Muscle layer of colon (tissue), 2 donors: ENCODE results near the gene TTI1.

Experiments
- H3K27ac ChIP-seq: one replicate; pipeline ENCODE4 v1.7.0; 2013; ENCODE audit warnings: low read depth, mild to moderate bottlenecking, low read length, moderate library complexity
- H3K27me3 ChIP-seq, 2 donors: one replicate each; pipeline ENCODE4 v1.7.0; 2013; ENCODE audit warnings: low read length in 2 of 2, mild to moderate bottlenecking in 2 of 2; ENCODE audit not compliant: insufficient read depth in 2 of 2, control insufficient read depth in 1 of 2
- H3K36me3 ChIP-seq: one replicate; pipeline ENCODE4 v1.7.0; 2013; ENCODE audit warnings: mild to moderate bottlenecking, low read length; ENCODE audit not compliant: insufficient read depth
- H3K4me1 ChIP-seq: one replicate; pipeline ENCODE4 v1.7.0; 2013; ENCODE audit warnings: mild to moderate bottlenecking, low read length; ENCODE audit not compliant: insufficient read depth
- H3K4me3 ChIP-seq, 2 donors: one replicate each; pipeline ENCODE4 v1.7.0; 2013; ENCODE audit warnings: low read length in 2 of 2, low read depth in 1 of 2, mild to moderate bottlenecking in 1 of 2, moderate library complexity in 1 of 2
- H3K9ac ChIP-seq: one replicate; pipeline ENCODE4 v1.7.0; 2013; ENCODE audit warnings: low read length
- H3K9me3 ChIP-seq: one replicate; pipeline ENCODE4 v1.7.0; 2013; ENCODE audit warnings: mild to moderate bottlenecking, low read length
- donor health status: abdominal sarcoma.
- donor health status: Adenocarcinoma of cecum.

TTI1 gene

DNA sequence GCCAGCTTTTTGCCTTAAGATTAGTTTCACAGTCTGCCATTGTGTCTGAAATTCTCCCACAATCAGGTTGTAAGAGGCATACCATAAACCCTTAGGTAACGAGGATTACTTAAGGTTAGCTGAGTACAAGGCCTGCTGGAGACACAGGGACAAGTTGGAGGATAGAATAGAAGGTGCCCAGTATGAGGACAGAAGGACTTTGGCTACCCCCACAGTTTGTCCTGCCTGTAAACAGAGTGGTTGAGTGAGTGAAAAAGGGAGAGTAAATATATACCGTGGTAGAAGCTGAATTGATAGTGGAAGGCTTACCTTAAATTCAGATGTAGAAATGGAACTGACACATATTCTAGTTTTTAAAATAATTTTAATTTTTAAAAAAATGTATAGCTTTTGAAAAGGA lies 19.6 kb upstream of the TTI1 start:
- Histone ChIP-seq H3K36me3 (peaks cover 43% of the 10 kb centered on the region), H3K9ac (no peak overlapping the region), H3K27ac (no peak overlapping the region), H3K4me3 (no peak overlapping the region), H3K9me3 (no peaks in the 10 kb centered on the region), H3K27me3 (no peaks in the 10 kb centered on the region), H3K4me1 (no peaks in the 10 kb centered on the region)

DNA sequence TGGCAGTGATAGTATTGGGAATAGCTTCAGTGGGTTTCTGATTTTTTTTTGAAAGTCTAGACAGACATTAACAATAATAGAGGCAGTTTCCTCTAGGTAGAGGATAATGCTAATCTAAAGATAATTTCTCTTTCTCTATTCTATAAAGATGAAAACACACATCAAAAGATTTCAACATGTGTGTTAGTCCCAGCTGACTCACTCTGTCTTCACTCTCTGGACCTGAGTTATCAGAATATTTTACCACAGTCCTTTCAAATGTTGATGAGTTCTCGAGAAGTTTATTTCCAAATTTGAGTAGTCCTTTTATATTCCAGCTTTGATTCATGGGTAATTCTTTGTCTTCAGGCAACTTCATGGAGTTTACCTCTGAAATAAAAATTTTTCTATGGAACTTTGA lies 17.4 kb upstream of the TTI1 start:
- peaks cover 37% of the 10 kb centered on the region for H3K36me3 ChIP-seq
- H3K27me3 ChIP-seq: no peaks in the 10 kb centered on the region
- no peak overlapping the region for H3K27ac ChIP-seq
- H3K4me1 ChIP-seq: no peaks in the 10 kb centered on the region
- no peak overlapping the region for H3K4me3 ChIP-seq
- H3K9ac ChIP-seq: no peak overlapping the region
- H3K9me3 ChIP-seq: no peaks in the 10 kb centered on the region

GRCh38 chr20:38049800-38050199 lies 16.5 kb upstream of the TTI1 start:
- H3K27me3 ChIP-seq: no peaks in the 10 kb centered on the region
- no peaks in the 10 kb centered on the region for H3K4me1 ChIP-seq
- peaks cover 36% of the 10 kb centered on the region for H3K36me3 ChIP-seq
- no peak overlapping the region for H3K27ac ChIP-seq
- H3K4me3 ChIP-seq: no peak overlapping the region
- H3K9me3 ChIP-seq: no peaks in the 10 kb centered on the region
- no peak overlapping the region for H3K9ac ChIP-seq

DNA sequence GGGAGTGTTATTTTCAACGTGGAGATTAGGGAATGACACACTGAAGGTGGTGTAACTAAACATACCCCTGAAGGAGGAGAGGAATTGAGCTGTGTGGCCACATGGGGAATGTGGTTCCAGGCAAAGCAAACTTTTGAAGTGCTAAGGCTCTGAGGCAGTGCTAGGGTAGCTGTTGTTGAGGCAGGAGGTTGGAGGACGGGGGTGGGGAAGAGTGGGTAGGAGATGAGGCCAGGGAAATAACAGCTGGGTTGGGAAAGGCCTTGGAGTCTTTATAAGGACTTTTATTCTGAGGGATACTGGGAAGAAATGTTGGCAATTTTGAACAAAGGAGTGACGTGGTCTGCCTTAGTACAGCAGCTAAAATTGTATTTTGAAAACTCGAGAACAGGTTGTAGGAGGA lies 13.3 kb upstream of the TTI1 start:
- no peak overlapping the region for H3K9ac ChIP-seq
- no peaks in the 10 kb centered on the region for H3K9me3 ChIP-seq
- H3K36me3 ChIP-seq: peaks cover 55% of the 10 kb centered on the region
- H3K4me1 ChIP-seq: peaks cover 5% of the 10 kb centered on the region
- no peaks in the 10 kb centered on the region for H3K27me3 ChIP-seq
- no peak overlapping the region for H3K4me3 ChIP-seq
- no peak overlapping the region for H3K27ac ChIP-seq

DNA sequence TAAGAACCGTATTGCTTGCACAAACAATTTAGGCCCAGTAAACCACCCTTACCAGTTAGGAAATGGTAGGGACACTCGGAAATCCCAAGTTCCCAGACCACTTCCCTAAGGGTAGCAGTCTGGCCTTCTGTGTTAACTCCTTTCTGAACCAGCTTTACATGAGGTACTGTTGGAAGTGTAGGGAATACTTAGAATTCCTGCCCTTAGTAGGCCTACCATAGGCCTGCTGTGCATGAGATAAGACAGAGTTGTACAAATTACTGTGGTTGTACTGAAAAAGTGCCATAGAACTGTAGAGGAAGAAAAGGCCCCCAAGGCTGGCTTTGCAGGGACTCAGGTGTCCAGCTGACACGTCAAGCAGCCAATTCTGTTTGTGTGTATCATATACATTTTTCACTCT lies 11.4 kb upstream of the TTI1 start:
- Histone ChIP-seq H3K27ac (no peak overlapping the region), H3K4me1 (peaks cover 5% of the 10 kb centered on the region)

GRCh38 chr20:38043512-38044300 lies 10.4 kb upstream of the TTI1 start:
- Histone ChIP-seq H3K36me3 (peaks cover 50% of the 10 kb centered on the region), H3K27ac (no peak overlapping the region), H3K9me3 (no peaks in the 10 kb centered on the region), H3K4me3 (no peak overlapping the region), H3K9ac (no peak overlapping the region), H3K27me3 (no peaks in the 10 kb centered on the region), H3K4me1 (peaks cover 5% of the 10 kb centered on the region)

More for the DNA sequence above, 11.4 kb upstream of the TTI1 start:
- no peaks in the 10 kb centered on the region for H3K9me3 ChIP-seq
- peaks cover 56% of the 10 kb centered on the region for H3K36me3 ChIP-seq
- H3K4me3 ChIP-seq: no peak overlapping the region
- H3K27me3 ChIP-seq: no peaks in the 10 kb centered on the region
- no peak overlapping the region for H3K9ac ChIP-seq

GRCh38 chr20:38040276-38040675 lies 7.0 kb upstream of the TTI1 start:
- no peaks in the 10 kb centered on the region for H3K9me3 ChIP-seq
- H3K36me3 ChIP-seq: peaks cover 33% of the 10 kb centered on the region
- no peaks in the 10 kb centered on the region for H3K27me3 ChIP-seq
- no peak overlapping the region for H3K27ac ChIP-seq
- H3K4me1 ChIP-seq: peaks cover 24% of the 10 kb centered on the region
- no peak overlapping the region for H3K9ac ChIP-seq
- no peak overlapping the region for H3K4me3 ChIP-seq

DNA sequence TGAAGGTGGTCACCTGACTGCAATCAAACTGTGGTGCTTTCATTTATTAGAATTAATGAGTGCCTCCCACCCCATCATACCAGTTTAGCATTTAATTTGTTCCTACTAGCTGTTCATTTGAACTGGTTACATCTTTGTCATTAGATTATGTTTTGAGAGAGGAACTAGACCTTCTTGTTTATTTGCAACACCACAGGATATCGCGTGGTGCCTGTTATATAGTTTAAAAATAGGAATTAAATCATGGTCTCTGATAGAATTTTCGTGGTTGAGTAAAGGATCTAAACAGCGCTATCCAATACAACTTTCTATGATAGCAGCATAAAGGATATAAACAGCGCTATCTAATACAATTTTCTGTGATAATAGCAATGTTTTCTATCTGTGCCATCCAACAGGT lies 3.1 kb upstream of the TTI1 start:
- H3K4me1 ChIP-seq: peaks cover 40% of the 10 kb centered on the region
- no peak overlapping the region for H3K27ac ChIP-seq
- H3K9ac ChIP-seq: no peak overlapping the region
- H3K36me3 ChIP-seq: peaks cover 13% of the 10 kb centered on the region
- H3K9me3 ChIP-seq: no peaks in the 10 kb centered on the region
- H3K4me3 ChIP-seq: no peak overlapping the region
- no peaks in the 10 kb centered on the region for H3K27me3 ChIP-seq

DNA sequence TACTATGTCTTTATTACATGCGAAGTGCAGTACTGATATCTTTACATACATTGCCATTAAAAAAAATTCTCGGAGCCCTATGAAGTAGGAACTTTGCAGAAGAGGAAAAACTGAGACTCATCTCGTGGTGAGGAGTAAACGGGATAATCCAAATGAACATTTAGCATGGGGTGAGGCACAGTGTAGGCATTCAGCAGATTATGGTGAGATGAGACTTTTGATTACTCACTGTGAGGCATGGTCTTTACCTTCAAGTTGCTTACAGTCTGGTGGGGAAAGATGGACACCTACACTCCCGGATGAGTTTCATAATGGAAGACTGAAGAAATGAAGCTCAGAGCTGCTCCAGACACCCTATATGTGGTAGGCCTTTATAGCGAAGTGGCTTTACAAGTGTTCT lies 1.7 kb upstream of the TTI1 start:
- H3K27me3 ChIP-seq: no peaks in the 10 kb centered on the region
- H3K9me3 ChIP-seq: no peaks in the 10 kb centered on the region
- peaks cover 40% of the 10 kb centered on the region for H3K4me1 ChIP-seq
- H3K36me3 ChIP-seq: peaks cover 4% of the 10 kb centered on the region
- peak overlapping the region in 1 of 2 donors; percentile 90 for H3K4me3 ChIP-seq
- H3K9ac ChIP-seq: peak overlapping the region; percentile 94
- no peak overlapping the region for H3K27ac ChIP-seq

- H3K9ac ChIP-seq: peak overlapping the region; percentile 94
- H3K27ac ChIP-seq: peak overlapping the region; percentile 87
- peaks cover 40% of the 10 kb centered on the region for H3K4me1 ChIP-seq
- H3K9me3 ChIP-seq: no peaks in the 10 kb centered on the region
- no peaks in the 10 kb centered on the region for H3K27me3 ChIP-seq
- H3K36me3 ChIP-seq: peaks cover 9% of the 10 kb centered on the region
- peak overlapping the region; percentile 72 to 90 for H3K4me3 ChIP-seq
Measured at GRCh38 chr20:38034108-38034649, 923 bp upstream of the TTI1 start.

- H3K4me1 ChIP-seq: peaks cover 37% of the 10 kb centered on the region
- H3K27ac ChIP-seq: peak overlapping the region; percentile 87
- no peaks in the 10 kb centered on the region for H3K9me3 ChIP-seq
- H3K9ac ChIP-seq: peak overlapping the region; percentile 73
- H3K27me3 ChIP-seq: no peaks in the 10 kb centered on the region
- H3K4me3 ChIP-seq: peak overlapping the region; percentile 72 to 90
- peaks cover 9% of the 10 kb centered on the region for H3K36me3 ChIP-seq
Measured at GRCh38 chr20:38032585-38033329, 499 bp downstream of the TTI1 start.
